GM18951 (cell line): ENCODE results near the gene KIF26B.
"Not testable (repeated sequence)": the region's sequence is repeated elsewhere in the genome, so short reads cannot be mapped to it uniquely, and the experiment has no call there.

ENCODE experiments used
- POLR2A ChIP-seq: IDR thresholded peaks from 4 replicates; pipeline ENCODE4 v1.6.1; 2011; ENCODE audit warnings: mild to moderate bottlenecking; ENCODE audit not compliant: insufficient read length, insufficient read depth; ENCODE audit errors: extremely low read depth
- in situ Hi-C: fragments of 300-500 bp; cut with MboI; formaldehyde crosslinking; loops from one replicate; pipeline ENCODE4 v1.12.0; 2022; ENCODE audit warnings: low sequenced_read_pairs, mixed read lengths, inconsistent platforms; ENCODE audit not compliant: unreplicated experiment

Gene KIF26B

DNA sequence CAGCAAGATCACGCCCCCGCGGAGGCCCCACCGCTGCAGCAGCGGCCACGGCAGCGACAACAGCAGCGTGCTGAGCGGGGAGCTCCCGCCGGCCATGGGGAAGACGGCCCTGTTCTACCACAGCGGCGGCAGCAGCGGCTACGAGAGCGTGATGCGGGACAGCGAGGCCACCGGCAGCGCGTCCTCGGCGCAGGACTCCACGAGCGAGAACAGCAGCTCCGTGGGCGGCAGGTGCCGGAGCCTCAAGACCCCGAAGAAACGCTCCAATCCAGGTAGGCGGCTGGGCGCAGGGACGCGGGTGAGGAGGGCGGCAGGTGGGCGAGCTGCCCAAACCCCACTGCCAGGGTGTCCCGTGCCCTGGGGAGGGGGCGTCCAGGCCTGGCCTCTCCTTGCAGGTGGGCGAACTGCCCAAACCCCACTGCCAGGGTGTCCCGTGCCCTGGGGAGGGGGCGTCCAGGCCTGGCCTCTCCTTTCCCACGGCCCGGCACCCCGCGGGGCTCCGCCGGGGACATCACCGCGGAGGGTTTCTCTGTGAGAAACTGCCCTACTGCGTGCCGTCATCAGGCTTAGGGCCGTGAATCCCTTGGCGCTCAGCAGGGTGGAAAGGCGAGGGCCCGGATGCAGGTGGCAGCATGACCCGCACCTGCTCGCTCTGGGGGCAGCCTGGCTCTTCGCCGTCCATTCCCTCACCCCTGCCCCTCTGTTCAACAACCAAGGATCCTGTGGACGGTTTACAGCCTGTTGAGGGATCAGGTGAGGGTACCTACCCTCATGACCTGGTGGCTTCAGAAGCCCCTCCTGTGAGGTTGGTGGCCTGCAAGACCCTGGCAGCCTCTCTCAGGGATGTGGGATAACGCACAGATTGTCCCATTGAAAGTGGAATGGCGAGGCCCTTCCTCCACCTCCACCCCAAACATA is 534.0 kb downstream of the KIF26B start:
- no peak for TF ChIP-seq POLR2A
- in situ Hi-C loops, result no loop called here

DNA sequence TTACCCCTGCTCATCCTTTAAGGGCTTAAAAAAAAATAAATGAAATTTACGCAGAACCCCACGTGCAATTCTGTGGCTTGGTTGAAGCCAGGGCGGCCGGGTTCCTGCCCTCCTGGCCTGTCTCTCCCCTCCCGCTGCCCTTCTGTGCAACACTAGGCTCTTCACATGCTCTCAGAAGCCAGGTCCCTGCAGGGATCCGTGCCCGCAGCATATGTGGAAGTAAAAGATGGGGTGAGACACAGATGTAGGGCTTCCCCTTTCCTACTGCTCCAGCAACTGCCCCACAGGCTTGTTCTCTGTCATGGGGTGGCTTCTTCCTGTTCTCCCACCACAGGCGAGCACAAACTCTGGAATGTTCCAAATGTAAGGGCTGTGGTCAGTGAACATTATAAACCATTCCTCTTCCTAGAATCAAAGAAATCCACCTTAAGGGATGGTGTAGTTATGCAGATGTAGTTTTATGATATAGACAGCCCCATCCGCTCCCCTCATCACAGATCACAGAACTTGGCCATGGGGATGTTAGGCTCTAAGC is 535.4 kb downstream of the KIF26B start:
- in situ Hi-C loops, result no loop called here
- TF ChIP-seq POLR2A, result no peak

DNA sequence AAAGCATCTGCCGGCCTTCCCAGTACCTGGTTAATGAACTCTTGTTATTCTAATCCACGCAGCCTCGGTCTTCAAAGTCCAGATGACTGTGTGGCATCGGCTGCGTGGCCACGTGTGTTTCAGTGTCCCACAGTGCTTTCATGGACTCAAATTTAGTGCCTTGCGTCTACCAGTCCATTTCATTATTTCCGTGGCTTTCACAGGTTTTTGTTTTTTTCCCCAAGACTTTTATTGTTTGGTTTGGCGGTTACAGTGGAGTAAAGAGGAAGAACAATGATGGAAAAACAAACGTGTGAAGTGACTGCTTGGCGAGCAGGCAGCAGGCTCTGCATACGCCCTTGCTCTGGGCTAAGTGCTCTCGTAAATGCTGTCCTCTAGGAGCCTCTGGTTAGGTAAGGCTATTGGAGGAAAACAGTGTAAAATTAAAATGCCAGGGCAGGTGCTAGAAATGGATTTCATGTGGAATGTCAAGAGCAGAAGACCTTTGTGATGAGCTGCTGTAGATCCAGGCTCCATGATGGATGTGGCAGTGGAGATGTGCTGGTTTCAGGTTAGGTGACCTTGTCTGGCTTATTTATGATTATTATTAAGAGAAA is 536.3 kb downstream of the KIF26B start:
- in situ Hi-C loops, result no loop called here
- TF ChIP-seq POLR2A, result no peak

DNA sequence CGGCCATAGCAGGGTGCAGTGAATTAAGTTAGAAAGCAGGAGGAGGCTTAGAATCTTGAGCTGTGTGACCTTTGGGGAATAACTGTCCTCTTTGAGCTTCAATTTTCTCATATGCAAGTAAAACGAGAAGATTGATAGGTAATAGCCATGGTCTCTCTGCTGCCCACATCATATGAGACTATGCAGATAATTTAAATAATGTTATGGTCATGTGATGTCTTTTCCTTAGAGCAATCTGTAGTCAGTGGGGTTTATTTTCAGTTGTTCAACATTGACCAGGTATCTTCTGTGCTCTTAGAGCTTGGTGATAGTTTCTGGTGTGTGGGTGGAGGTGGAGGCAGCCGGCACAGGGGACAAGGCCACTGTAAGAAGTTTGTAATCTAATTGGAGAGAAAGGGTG is 537.1 kb downstream of the KIF26B start:
- TF ChIP-seq POLR2A, result no peak
- in situ Hi-C loops, result no loop called here

DNA sequence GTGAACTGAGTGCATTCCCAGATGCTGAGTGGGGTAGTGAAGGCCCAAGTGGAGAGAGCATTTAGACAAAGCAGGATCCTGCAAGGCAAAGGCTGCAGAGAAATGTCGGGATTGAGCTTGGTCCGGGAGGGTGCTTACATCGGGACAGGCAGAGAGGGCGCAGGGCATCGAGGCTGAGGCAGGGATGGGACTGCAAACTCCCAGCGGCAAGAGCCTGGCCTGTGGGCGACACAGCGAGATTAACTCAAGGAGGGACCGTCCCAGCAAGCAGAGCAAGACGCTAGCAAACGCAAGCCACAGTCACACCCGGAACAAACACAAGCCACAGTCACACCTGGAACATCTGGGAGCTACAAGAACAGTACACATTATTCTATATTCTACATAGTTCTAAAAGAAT is 537.5 kb downstream of the KIF26B start:
- in situ Hi-C loops, result no loop called here
- no peak for TF ChIP-seq POLR2A

DNA sequence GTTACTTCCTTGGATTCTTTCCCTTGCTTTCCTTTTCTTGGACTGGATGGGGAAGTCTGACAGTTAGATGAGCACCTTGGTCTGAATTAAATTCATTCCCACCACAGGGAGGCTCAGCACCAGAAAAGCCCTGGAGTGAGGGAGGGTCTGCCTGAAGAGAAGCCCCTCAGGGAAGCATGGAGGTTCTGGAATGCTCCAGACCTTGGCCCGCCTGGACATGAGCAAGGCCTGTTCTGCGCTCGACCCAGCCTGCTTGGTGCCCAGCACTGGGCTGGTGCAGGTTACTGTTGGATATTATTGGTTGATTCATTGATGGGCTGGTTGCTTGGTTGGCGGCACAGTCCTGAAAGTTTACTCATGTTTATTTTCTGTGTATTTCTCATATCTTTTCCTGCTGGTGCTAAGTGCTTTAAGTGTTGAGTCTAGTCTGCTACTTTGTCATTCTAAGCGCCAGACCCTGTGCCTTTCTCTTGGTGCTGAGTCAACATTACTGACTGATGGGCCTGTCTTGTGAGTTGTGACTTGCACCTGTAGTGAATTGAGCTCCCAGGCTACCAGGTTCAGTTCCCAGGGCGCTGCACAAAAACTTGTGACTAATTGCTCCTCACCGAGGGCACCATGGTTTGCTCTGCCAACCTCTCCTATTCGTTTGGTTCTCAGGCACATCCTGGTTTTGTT is 538.5 kb downstream of the KIF26B start:
- no peak for TF ChIP-seq POLR2A
- in situ Hi-C loops, result no loop called here

DNA sequence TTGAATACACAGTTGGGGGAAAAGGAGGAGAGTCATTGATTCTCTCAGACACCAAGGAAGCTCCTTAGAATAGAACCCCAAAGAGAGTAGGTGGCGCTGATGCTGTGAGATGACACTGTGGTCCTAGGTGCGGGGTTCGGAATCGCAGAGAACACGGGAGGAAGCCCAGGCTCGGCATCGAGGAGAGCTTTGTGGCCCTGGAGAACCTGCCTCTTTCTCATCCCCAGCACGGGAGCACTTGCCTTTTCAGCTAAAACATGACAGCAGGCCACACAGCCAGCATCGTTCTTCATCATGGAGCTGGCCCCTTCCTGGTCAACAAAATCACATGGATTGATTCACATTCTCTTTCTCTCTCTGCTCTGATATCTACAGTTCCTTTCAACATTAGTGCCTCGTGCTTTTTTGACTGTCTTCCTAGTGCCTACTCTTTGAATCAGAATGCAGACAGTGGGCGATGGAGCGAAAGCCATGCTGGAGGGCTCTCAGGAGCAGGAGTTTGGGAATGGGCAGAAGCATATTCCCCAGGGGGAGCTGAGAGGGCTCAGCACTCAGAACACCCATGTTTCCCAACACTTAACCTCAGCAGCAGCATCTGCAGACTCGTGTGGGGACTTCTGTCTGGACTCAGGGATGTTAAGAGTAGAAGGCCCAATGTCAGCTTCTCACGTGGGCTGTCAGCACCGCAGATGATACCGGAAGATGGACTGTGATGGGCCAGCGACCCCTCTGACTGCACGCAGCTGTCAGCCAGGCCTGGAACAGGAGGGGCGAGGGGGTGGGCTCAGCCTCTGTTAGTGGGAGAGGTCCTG is 539.4 kb downstream of the KIF26B start:
- no peak for TF ChIP-seq POLR2A
- in situ Hi-C loops, result no loop called here

DNA sequence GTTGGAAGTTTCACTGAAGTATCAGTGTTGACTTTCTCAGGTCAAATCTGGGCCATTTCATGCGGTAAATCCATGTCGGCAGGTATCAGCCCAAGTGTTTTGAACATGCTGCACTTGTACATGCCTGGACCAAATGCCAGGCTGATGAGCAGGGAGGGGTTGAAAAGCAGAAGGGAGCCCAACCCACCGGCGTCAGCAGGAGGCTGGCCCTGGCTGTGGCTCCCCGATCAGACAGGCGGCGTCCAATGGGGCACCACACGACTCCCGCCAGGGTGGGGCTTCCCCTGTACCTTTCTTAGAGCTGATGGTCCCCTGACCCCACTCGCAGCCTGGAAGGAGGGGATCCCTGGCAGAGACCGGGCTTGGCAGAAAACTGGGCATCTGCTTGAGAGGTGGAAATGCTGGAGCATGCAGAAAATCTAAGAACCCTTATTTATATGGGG is 540.0 kb downstream of the KIF26B start:
- no peak for TF ChIP-seq POLR2A
- in situ Hi-C loops, result no loop called here

DNA sequence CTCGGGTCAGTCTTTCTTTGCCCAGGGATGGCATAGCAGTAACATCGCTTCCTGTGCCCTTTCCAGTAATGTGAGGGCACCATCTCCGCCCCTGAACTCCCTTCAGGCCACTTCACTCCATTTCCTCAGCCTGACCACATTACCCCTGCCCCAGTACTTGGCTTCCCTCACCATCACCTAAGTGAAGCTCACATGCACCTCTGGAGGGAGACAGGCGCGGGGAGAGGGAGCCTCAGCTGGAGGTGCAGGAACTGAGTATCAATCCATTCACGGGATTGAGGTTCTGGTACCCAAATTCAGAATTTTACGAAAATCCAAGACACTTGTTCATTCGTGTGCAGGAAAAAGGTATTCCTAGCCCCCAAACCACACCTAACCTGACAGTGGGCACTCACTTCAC is 540.4 kb downstream of the KIF26B start:
- in situ Hi-C loops, result no loop called here

DNA sequence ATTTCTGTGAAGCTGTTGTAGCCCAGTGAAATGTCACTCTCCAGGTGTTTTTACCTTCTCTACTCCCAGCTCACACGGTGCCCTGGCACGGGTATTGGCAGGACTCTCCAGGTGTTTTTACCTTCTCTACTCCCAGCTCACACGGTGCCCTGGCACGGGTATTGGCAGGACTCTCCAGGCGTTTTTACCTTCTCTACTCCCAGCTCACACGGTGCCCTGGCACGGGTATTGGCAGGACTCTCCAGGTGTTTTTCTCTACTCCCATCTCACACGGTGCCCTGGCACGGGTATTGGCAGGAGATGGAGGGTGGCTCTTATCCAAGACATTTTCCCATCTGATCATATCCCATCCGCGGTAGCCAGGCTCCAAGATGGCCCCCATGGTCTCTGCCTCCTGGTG is 540.9 kb downstream of the KIF26B start:
- in situ Hi-C loops, result not testable (repeated sequence)

More for the DNA sequence above, 540.4 kb downstream of the KIF26B start:
- no peak for TF ChIP-seq POLR2A

DNA sequence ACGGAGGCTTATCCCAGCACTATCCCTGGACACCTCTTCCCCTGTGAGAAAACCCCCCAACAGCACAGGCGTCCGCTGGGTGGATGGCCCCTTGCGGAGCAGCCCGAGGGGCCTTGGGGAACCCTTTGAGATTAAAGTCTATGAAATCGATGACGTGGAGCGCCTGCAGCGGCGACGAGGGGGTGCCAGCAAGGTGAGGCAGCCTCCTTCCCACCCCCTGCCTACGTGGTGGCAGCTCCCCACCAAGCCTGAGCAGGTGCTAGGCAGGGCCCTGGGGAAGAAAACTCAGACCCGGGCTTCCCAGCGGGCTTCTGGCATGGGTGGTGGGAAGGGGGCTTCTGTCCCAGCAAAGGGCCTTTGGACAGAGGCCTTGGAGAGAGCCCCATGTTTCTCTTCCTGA is 543.3 kb downstream of the KIF26B start:
- in situ Hi-C loops, result no loop called here
- TF ChIP-seq POLR2A, result no peak

DNA sequence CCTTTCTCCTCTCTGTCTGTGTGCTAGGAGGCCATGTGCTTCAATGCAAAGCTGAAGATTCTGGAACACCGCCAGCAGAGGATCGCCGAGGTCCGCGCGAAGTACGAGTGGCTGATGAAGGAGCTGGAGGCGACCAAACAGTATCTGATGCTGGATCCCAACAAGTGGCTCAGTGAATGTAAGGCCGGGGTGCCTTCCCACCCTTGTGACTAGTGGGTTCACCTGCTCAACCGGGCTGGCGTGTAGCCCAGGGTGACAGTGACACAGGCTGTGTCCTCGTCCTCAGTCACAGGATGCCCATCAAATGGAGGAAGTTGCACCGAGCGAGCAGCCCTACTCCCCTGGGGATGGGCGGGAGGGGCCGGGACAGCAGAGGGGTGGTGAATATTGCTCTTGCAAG is 544.1 kb downstream of the KIF26B start:
- in situ Hi-C loops, result no loop called here
- TF ChIP-seq POLR2A, result no peak

DNA sequence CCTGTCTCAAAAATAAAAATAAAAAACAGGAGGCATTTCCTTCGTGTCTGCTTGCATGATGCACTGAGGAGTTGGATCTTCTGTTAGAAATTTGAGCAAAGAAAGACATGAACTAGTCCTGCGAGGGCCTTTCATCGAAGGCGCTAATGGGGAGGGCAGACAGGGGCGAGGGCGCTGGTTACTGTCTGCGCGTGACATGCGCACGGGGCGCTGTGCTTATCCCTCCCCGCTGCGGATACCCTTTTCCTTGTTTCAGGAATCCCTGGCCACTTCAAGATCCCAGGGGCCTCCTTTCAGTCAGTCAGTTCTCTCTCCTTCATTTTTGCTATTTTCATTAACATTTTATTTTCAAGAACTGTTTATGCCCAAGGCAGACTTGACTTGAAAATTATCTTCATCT is 545.8 kb downstream of the KIF26B start:
- no peak for TF ChIP-seq POLR2A
- in situ Hi-C loops, result no loop called here
